ENCODE measurements around the gene ASPHD2.

ASPHD2 gene

GRCh38 chr22:26447584-26448329 lies 18.7 kb downstream of the ASPHD2 start:
- DNase-seq: no peak

- no peak for DNase-seq
Measured at GRCh38 chr22:26448334-26448733, 19.3 kb downstream of the ASPHD2 start.

- no peak for DNase-seq
Measured at GRCh38 chr22:26448941-26449340, 19.9 kb downstream of the ASPHD2 start.

- DNase-seq: no peak
Measured at GRCh38 chr22:26450453-26451185, 21.6 kb downstream of the ASPHD2 start.

GRCh38 chr22:26452236-26453016 lies 23.4 kb downstream of the ASPHD2 start:
- no peak for DNase-seq

- DNase-seq: no peak
Measured at GRCh38 chr22:26453216-26453615, 24.2 kb downstream of the ASPHD2 start.

GRCh38 chr22:26453812-26454500 lies 24.9 kb downstream of the ASPHD2 start:
- no peak for DNase-seq

GRCh38 chr22:26457661-26458272 lies 28.7 kb downstream of the ASPHD2 start:
- no peak for DNase-seq

GRCh38 chr22:26460202-26460601 lies 31.1 kb downstream of the ASPHD2 start:
- no peak for DNase-seq

GRCh38 chr22:26461188-26461810 lies 32.2 kb downstream of the ASPHD2 start:
- DNase-seq: peak; percentile 43

- DNase-seq: no peak
Measured at GRCh38 chr22:26462051-26462450, 33.0 kb downstream of the ASPHD2 start.

- no peak for DNase-seq
Measured at GRCh38 chr22:26462641-26463040, 33.6 kb downstream of the ASPHD2 start.

GRCh38 chr22:26463101-26463661 lies 34.1 kb downstream of the ASPHD2 start:
- no peak for DNase-seq

- no peak for DNase-seq
Measured at GRCh38 chr22:26463688-26464087, 34.6 kb downstream of the ASPHD2 start.

- no peak for DNase-seq
Measured at GRCh38 chr22:26464312-26464711, 35.3 kb downstream of the ASPHD2 start.

- DNase-seq: no peak
Measured at GRCh38 chr22:26466196-26466595, 37.1 kb downstream of the ASPHD2 start.

- DNase-seq: no peak
Measured at GRCh38 chr22:26470807-26471206, 41.7 kb downstream of the ASPHD2 start.

GRCh38 chr22:26471522-26471921 lies 42.5 kb downstream of the ASPHD2 start:
- DNase-seq: no peak

- DNase-seq: no peak
Measured at GRCh38 chr22:26474682-26475081, 45.6 kb downstream of the ASPHD2 start.

GRCh38 chr22:26476705-26477340 lies 47.8 kb downstream of the ASPHD2 start:
- no peak for DNase-seq

GRCh38 chr22:26477341-26477731 lies 48.3 kb downstream of the ASPHD2 start:
- DNase-seq: no peak

All from activated CD4-positive, alpha-beta T cell treated with anti-CD3 and anti-CD28 coated beads, Interleukin-2, amount 50 U/mL, for 1 hour (primary cell).